ENCODE data around the gene MPZL2.

The MPZL2 gene

DNA sequence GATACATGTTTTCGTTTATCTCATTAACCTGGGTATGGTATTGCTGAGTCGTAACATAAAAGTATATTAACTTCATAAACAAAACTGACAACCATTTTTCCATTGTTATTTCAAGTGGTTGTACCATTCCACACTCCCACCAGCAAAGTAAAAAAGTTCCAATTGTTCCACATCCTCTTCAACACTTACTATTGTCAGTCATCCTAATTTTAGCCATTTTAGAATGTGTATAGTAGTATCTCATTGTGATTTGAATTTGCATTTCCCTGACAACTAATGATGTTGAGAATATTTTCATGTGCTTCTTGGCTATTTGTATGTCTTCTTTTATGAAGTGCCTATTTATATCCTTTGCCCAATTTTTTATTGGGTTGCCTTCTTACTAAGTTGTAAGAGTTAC lies 30.0 kb upstream of the MPZL2 start:
- TF ChIP-seq, protein P1, sequence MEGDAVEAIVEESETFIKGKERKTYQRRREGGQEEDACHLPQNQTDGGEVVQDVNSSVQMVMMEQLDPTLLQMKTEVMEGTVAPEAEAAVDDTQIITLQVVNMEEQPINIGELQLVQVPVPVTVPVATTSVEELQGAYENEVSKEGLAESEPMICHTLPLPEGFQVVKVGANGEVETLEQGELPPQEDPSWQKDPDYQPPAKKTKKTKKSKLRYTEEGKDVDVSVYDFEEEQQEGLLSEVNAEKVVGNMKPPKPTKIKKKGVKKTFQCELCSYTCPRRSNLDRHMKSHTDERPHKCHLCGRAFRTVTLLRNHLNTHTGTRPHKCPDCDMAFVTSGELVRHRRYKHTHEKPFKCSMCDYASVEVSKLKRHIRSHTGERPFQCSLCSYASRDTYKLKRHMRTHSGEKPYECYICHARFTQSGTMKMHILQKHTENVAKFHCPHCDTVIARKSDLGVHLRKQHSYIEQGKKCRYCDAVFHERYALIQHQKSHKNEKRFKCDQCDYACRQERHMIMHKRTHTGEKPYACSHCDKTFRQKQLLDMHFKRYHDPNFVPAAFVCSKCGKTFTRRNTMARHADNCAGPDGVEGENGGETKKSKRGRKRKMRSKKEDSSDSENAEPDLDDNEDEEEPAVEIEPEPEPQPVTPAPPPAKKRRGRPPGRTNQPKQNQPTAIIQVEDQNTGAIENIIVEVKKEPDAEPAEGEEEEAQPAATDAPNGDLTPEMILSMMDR (IDR thresholded peaks at IDR 0.05; ENCODE audit: extremely low read depth, missing control alignments), result no peak

DNA sequence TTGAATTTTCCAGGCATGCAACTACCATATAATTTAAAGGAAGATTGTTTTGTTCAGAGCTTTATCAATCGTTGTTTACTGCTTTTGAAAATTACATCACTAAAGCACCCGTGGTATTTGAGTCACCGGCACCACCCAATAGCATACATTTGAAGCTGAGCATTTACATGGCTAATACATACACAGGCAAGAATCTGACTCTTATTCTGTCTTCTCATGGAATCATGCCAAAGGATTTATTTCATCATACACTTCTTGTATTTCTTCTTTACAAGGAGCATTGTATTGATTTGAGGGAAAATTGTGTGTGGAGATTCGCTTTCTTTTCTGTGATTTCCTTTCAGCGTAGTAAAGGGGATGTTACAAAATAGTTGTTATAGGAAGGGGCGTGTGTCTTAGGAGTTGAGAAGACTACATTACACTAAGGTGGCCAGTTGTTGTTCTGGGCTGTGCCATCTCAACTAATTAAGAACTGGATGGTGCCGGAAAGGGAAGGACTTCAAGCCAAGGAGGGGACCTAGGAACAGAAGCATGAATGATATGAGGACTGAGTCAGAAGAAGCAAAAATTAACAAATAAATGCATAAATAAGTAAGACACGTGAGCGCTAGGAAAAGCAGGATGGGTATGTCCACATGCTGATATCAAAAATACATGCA lies 27.5 kb upstream of the MPZL2 start:
- no peak for DNase-seq (ENCODE audit: low spot score)

More for the DNA sequence above, 30.0 kb upstream of the MPZL2 start:
- DNase-seq (ENCODE audit: low spot score), result no peak

DNA sequence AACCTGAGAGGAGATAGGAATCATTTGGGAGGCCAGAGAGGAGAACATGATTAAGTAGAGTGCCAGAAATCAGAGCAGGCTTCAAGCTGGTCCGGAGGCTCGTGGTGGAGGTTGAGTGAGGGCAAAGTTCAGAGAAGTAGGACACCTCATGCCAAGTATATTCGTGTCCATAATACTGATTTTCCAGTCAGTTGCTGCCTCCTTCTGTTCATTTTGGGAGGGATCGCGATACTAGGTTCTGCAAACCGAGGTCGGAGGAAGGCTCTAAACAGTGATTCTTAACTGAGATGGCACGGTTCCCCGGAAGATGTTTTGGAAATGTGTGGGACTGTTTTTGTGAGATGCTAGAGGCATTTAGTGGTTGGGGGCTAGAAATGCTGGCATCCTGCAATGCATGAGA lies 26.8 kb upstream of the MPZL2 start:
- peak; percentile 39 for DNase-seq (ENCODE audit: low spot score)
- TF ChIP-seq, protein P1 (IDR thresholded peaks at IDR 0.05; ENCODE audit: extremely low read depth, missing control alignments), result peak; percentile 32

More for the DNA sequence above, 27.5 kb upstream of the MPZL2 start:
- TF ChIP-seq, protein P1 (IDR thresholded peaks at IDR 0.05; ENCODE audit: extremely low read depth, missing control alignments), result no peak

DNA sequence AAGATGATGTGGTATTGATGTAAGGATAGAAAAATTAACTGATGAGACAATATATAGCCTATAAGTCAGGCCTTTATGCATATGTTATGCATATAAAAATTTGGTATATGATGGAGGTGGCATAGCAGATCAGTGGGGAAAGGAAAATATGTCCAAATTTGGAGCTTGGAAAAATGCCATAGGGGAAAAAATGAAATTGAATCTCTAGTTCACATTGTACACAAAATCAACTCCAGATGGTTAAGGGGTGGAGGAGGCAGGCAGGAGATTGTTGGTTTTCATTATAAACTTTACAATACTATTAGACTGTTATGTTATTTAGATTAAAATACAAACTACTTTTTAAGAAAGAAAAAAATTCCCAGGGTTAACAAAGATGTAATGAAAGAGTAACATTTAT lies 25.3 kb upstream of the MPZL2 start:
- TF ChIP-seq, protein P1 (IDR thresholded peaks at IDR 0.05; ENCODE audit: extremely low read depth, missing control alignments), result no peak
- no peak for DNase-seq (ENCODE audit: low spot score)

DNA sequence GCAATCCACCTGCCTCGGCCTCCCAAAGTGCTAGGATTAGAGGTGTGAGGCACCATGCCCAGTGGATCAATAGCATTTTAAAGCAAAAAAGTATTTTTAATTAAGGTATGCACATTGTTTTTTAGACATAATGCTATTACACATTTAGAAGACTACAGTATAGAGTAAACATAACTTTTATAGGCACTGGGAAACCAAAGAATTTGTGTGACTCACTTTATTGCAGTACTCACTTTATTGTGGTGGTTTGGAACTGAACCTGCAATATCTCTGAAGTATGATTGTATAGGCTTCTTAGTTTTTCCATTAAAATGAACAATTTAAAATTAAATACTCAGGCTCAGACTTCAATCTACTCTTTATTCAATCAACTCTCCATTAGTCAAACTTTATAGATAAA lies 22.9 kb upstream of the MPZL2 start:
- TF ChIP-seq, protein P1 (IDR thresholded peaks at IDR 0.05; ENCODE audit: extremely low read depth, missing control alignments), result no peak
- DNase-seq (ENCODE audit: low spot score), result no peak

DNA sequence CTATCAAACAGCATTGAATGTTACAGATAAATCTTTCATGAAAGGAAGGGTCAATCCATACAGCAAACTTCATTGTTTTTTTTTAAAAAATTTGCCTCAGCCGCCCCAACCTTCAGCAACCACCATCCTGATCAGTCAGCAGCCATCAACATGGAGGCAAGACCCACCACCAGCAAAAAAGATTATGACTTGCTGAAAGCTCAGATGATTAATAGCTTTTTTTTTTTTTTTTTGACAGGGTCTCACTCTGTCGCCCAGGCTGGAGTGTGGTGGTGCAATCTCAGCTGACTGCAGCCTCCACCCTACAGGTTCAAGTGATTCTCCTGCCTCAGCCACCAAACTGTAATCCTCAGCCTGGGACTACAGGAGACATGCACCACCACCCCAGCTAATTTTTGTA lies 22.4 kb upstream of the MPZL2 start:
- TF ChIP-seq, protein P1 (IDR thresholded peaks at IDR 0.05; ENCODE audit: extremely low read depth, missing control alignments), result no peak
- DNase-seq (ENCODE audit: low spot score), result no peak

DNA sequence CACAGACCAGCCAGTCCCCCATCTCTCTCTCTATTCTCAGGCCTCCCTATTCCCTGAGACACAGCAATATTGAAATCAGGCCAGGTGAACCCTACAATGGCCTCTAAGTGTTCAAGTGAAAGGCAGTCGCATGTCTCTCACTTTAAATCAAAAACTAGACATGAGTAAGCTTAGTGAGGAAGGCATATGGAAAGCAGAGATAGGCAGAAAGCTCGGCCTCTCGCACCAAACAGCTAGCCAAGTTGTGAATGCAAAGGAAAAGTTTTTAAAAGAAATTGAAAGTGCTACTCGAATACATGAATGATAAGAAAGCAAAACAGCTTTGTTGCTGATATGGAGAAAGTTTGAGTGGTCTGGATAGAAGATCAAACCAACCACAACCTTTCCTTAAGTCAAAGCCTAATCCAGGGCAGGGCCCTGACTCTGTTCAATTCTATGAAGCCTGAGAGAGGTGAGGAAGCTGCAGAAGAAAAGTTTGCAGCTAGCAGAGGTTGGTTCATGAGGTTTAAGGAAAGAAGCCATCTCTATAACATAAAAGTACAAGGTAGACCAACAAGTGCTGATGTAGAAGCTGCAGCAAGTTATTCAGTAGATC lies 19.8 kb upstream of the MPZL2 start:
- TF ChIP-seq, protein P1 (IDR thresholded peaks at IDR 0.05; ENCODE audit: extremely low read depth, missing control alignments), result no peak
- DNase-seq (ENCODE audit: low spot score), result no peak

Measured in GM20000 (cell line).